ENCODE data around the gene ALG10.
"Not testable (repeated sequence)": the region's sequence is repeated elsewhere in the genome, so short reads cannot be mapped to it uniquely, and the experiment has no call there.

Gene ALG10

GRCh38 chr12:34038357-34038756 lies 16.1 kb downstream of the ALG10 start:
- H4K20me1 ChIP-seq (ENCODE audit: insufficient read depth, low read length); H3K4me2 ChIP-seq (ENCODE audit: low read length); H3K27ac ChIP-seq (ENCODE audit: low read length); H3K9ac ChIP-seq (ENCODE audit: low read length); H3K27me3 ChIP-seq (ENCODE audit: low read depth, low read length); H3K9me3 ChIP-seq (ENCODE audit: insufficient read depth, low read length); H3K4me3 ChIP-seq (ENCODE audit: low read length); H3K36me3 ChIP-seq (replicated peaks; ENCODE audit: low read depth, low read length); H3K79me2 ChIP-seq (ENCODE audit: low read length); H3K4me1 ChIP-seq (ENCODE audit: low read length); H2AFZ ChIP-seq (ENCODE audit: low read depth, low read length): not testable (repeated sequence)
- peak; percentile 22 for TF ChIP-seq CTCF (IDR thresholded peaks at IDR 0.05; ENCODE audit: low read depth, low read length)

DNA sequence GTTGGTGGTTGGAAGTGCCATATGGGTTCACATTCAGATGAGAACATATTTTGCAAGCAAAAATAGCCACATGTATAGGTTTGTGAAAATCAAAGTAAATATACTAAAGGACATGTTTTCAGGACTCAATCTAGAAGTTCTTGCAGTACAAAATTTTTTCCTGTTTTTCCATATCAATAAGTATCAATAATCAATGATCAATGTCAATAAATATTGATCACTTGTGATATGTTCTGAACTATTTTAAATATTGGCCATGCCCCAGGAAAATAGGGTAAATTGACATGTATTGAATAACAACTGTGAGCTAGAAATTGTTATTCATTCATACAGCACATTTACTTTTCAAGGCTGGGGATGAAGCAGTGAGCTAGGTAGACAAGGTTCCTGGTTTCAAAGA lies 24.3 kb downstream of the ALG10 start:
- no peak overlapping the region for H3K9ac ChIP-seq (ENCODE audit: low read length)
- no peak overlapping the region for H3K27ac ChIP-seq (ENCODE audit: low read length)
- H3K4me1 ChIP-seq (ENCODE audit: low read length): no peaks in the 10 kb centered on the region
- H3K36me3 ChIP-seq (replicated peaks; ENCODE audit: low read depth, low read length): no peaks in the 10 kb centered on the region
- H2AFZ ChIP-seq (ENCODE audit: low read depth, low read length): no peak overlapping the region
- H3K4me3 ChIP-seq (ENCODE audit: low read length): no peak overlapping the region
- H3K79me2 ChIP-seq (ENCODE audit: low read length): no peaks in the 10 kb centered on the region
- no peaks in the 10 kb centered on the region for H3K9me3 ChIP-seq (ENCODE audit: insufficient read depth, low read length)
- H4K20me1 ChIP-seq (ENCODE audit: insufficient read depth, low read length): no peaks in the 10 kb centered on the region
- no peaks in the 10 kb centered on the region for H3K27me3 ChIP-seq (ENCODE audit: low read depth, low read length)
- no peak overlapping the region for H3K4me2 ChIP-seq (ENCODE audit: low read length)
- TF ChIP-seq EZH2phosphoT487 (IDR thresholded peaks at IDR 0.05; ENCODE audit: low read depth): no peak
- TF ChIP-seq CTCF (IDR thresholded peaks at IDR 0.05; ENCODE audit: low read depth, low read length): no peak

- not testable (repeated sequence) for H3K27ac ChIP-seq (ENCODE audit: low read length); H3K4me1 ChIP-seq (ENCODE audit: low read length); H3K4me3 ChIP-seq (ENCODE audit: low read length); H3K36me3 ChIP-seq (replicated peaks; ENCODE audit: low read depth, low read length); H4K20me1 ChIP-seq (ENCODE audit: insufficient read depth, low read length); H3K27me3 ChIP-seq (ENCODE audit: low read depth, low read length); H2AFZ ChIP-seq (ENCODE audit: low read depth, low read length); H3K4me2 ChIP-seq (ENCODE audit: low read length); H3K9me3 ChIP-seq (ENCODE audit: insufficient read depth, low read length); H3K79me2 ChIP-seq (ENCODE audit: low read length); H3K9ac ChIP-seq (ENCODE audit: low read length)
These were observed 25.6 kb downstream of the ALG10 start for GRCh38 chr12:34047855-34048254.

GRCh38 chr12:34048714-34049113 lies 26.4 kb downstream of the ALG10 start:
- no peak overlapping the region for H3K27ac ChIP-seq (ENCODE audit: low read length)
- H4K20me1 ChIP-seq (ENCODE audit: insufficient read depth, low read length): no peaks in the 10 kb centered on the region
- H3K4me3 ChIP-seq (ENCODE audit: low read length): no peak overlapping the region
- no peak overlapping the region for H3K9ac ChIP-seq (ENCODE audit: low read length)
- no peaks in the 10 kb centered on the region for H3K36me3 ChIP-seq (replicated peaks; ENCODE audit: low read depth, low read length)
- TF ChIP-seq EZH2phosphoT487 (IDR thresholded peaks at IDR 0.05; ENCODE audit: low read depth) (no peak), CTCF (IDR thresholded peaks at IDR 0.05; ENCODE audit: low read depth, low read length) (no peak)
- H3K4me1 ChIP-seq (ENCODE audit: low read length): no peaks in the 10 kb centered on the region
- H3K4me2 ChIP-seq (ENCODE audit: low read length): no peak overlapping the region
- H3K79me2 ChIP-seq (ENCODE audit: low read length): no peaks in the 10 kb centered on the region
- no peaks in the 10 kb centered on the region for H3K27me3 ChIP-seq (ENCODE audit: low read depth, low read length)
- no peaks in the 10 kb centered on the region for H3K9me3 ChIP-seq (ENCODE audit: insufficient read depth, low read length)
- no peak overlapping the region for H2AFZ ChIP-seq (ENCODE audit: low read depth, low read length)

DNA sequence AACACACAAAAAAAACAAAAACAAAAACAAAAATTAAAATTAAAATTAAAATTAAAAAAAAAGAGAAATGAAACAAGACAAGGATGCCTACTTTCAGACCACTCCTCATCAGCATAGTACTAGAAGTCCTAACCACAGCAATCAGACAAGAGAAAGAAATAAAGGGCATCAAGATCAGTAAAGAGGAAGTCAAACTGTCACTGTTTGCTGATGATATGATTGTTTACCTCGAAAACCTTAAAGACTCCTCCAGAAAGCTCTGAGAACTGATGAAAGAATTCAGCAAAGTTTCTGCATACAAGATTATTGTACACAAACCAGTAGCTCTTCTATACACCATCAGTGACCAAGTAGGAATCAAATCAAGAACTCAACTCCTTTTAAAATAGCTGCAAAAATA lies 29.2 kb downstream of the ALG10 start:
- H3K79me2 ChIP-seq (ENCODE audit: low read length): no peaks in the 10 kb centered on the region
- no peaks in the 10 kb centered on the region for H4K20me1 ChIP-seq (ENCODE audit: insufficient read depth, low read length)
- no peaks in the 10 kb centered on the region for H3K36me3 ChIP-seq (replicated peaks; ENCODE audit: low read depth, low read length)
- no peak overlapping the region for H3K27ac ChIP-seq (ENCODE audit: low read length)
- H3K4me2 ChIP-seq (ENCODE audit: low read length): no peak overlapping the region
- no peak overlapping the region for H3K4me3 ChIP-seq (ENCODE audit: low read length)
- no peak overlapping the region for H3K9ac ChIP-seq (ENCODE audit: low read length)
- TF ChIP-seq EZH2phosphoT487 (IDR thresholded peaks at IDR 0.05; ENCODE audit: low read depth) (no peak), CTCF (IDR thresholded peaks at IDR 0.05; ENCODE audit: low read depth, low read length) (no peak)
- H3K27me3 ChIP-seq (ENCODE audit: low read depth, low read length): no peaks in the 10 kb centered on the region
- no peaks in the 10 kb centered on the region for H3K9me3 ChIP-seq (ENCODE audit: insufficient read depth, low read length)
- H2AFZ ChIP-seq (ENCODE audit: low read depth, low read length): no peak overlapping the region
- H3K4me1 ChIP-seq (ENCODE audit: low read length): no peaks in the 10 kb centered on the region
